Ecto neural progenitor cell (in vitro differentiated cells): Measurements from ENCODE around the gene EFHC2.
"Not testable (repeated sequence)": the region's sequence is repeated elsewhere in the genome, so short reads cannot be mapped to it uniquely, and the experiment has no call there.

Experiments used
- DNase-seq: peaks from one replicate; pipeline ENCODE4 v3.0.0-alpha.2; 2018; ENCODE audit warnings: low spot score

Gene EFHC2

GRCh38 chrX:44232081-44232480 is 111.4 kb downstream of the EFHC2 start:
- no peak for DNase-seq

DNA sequence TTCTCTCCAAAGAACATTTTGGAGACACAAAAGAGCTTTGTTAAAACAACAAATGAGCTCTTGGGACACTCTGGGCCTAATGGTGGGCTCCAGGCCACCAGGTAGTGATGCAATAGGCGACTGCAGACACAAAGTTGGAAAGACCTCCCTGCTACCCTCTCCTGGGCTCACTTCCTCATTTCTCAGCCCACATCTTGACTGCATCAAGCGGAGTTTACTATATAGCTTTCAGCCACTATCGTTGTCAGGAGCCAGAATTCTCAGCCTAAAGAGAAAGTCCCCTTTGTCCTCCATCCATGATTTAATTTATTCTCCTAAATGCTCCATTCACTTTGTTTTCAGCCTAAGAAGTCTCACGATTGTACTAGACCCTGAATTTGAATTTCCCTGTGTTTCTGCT is 114.9 kb downstream of the EFHC2 start:
- DNase-seq: no peak

GRCh38 chrX:44227991-44228390 is 115.5 kb downstream of the EFHC2 start:
- no peak for DNase-seq

GRCh38 chrX:44225667-44226066 is 117.8 kb downstream of the EFHC2 start:
- no peak for DNase-seq

- no peak for DNase-seq
Measured at GRCh38 chrX:44224760-44225159, 118.7 kb downstream of the EFHC2 start.

DNA sequence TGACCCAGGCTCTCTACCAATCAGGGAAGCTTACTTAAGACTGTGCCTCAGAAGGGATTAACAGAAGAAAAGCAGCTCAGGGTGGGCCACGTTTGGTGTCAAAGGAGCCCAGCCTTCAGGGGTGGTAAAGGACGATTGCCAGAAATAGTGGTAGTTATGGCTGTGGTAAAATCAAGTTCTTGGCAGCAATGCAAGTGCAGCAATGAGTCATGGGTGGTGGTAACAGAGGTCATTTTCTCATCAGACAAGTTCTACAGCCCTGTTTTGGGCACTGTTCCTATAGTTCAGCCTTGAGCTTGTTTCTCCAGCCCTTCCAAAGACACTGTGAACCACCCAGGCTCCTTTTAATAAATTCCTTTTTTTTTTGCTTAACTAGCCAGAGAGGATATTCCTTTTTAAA is 120.3 kb downstream of the EFHC2 start:
- no peak for DNase-seq

- no peak for DNase-seq
Measured at GRCh38 chrX:44218465-44218864, 125.0 kb downstream of the EFHC2 start.

- no peak for DNase-seq
Measured at GRCh38 chrX:44216171-44216570, 127.3 kb downstream of the EFHC2 start.

GRCh38 chrX:44203791-44204190 is 139.7 kb downstream of the EFHC2 start:
- no peak for DNase-seq

GRCh38 chrX:44202596-44202995 is 140.9 kb downstream of the EFHC2 start:
- DNase-seq: no peak

- DNase-seq: no peak
Measured at GRCh38 chrX:44189116-44189515, 154.4 kb downstream of the EFHC2 start.

DNA sequence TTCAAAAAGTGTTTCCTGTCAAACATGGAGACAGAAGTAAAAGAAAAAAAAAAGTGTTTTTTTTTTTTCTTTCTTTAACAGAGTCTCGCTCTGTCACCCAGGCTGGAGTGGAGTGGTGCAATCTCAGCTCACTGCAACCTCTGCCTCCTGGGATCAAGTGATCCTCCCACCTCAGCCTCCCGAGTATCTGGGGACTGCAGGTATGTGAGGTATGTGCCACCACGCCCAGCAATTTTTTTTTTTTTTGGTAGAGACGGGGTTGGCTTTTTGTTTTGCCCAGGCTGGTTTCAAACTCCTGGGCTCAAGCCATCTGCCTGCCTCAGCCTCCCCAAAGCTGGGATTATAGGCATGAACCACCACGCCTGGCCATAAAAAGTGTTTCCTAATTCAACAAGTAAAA is 155.6 kb downstream of the EFHC2 start:
- DNase-seq: not testable (repeated sequence)

DNA sequence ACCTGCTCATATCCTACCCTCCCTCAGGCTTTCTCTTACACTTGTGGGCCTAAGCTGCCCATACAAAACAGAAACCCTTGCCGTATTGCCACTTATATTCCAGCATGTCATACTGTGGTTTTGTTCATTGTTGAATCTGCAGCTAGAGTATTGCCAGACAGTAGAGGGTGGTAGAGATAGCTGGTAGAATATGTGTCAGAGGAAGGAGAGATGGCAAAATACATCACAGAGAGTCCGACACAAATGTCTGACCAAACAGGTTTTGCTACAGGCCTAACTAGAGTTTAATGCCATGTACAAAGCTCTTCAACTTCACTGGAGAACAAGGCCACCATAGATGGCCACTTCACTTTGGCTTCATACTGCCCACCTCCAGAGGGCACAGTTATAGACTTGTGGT is 160.1 kb downstream of the EFHC2 start:
- no peak for DNase-seq

GRCh38 chrX:44178274-44179053 is 165.0 kb downstream of the EFHC2 start:
- DNase-seq: no peak

GRCh38 chrX:44175455-44175854 is 168.0 kb downstream of the EFHC2 start:
- DNase-seq: no peak

GRCh38 chrX:44174061-44174460 is 169.4 kb downstream of the EFHC2 start:
- no peak for DNase-seq

DNA sequence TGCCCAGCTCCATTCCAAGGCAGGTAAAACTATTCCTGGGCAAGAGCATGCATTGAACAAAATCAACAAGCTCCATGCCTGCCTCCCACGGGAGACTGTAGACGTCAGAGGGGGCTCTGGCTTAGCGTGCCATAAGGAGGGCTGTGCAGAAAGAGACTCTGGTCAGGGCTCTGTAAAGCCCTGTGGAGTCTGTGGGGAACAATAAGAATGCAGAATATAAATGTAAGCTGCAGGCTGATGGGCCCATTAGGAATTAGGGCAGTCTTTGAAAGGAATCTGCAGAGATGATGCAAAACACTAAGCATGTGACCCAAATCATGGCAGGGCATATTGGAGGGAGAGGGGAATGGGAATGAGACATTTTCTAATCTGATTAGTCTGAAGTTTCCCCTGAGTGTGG is 170.3 kb downstream of the EFHC2 start:
- DNase-seq: no peak

- no peak for DNase-seq
Measured at GRCh38 chrX:44167116-44167515, 176.4 kb downstream of the EFHC2 start.

DNA sequence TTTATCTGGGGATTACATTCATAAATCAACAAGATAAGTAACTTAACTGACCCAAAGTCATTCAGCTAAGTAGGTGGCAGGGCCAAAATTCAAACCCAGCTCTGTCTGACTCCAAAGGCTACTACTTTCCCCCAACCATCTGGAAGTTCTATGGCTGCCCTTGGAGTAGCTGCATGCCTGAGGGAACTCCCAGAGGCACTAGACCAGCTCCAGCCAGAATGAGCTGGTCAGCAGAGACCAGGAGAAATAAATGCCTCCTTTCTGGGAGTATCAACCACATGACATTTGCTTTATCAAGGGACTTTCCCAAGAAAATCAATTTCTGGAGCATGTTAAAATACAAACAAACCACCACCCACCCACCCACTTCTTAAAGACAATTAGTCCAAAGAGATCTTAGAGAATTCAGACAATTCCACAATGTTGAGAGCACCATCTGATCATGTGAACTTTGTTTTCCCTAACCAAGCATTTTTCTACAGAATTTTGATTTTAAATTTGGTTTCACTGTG is 180.5 kb downstream of the EFHC2 start:
- DNase-seq: no peak

DNA sequence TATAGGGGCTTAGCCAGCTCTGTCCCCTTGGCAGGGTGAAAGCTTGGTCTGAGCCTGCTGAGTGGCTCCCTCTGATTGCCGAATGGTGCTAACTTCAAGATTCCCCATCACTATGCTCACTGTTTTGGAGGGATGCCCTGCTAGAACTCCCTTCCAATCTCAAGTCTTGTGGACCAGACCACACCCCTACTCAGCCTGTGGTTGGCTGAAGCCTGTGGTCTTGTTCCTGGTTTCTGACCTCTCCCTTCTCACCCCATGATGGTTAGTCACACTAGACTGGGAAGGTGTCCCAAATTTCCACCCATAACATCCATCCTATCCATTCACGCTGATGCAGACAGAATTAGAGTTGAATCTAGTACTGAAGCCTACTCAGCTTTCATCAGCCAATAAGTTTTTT is 185.6 kb downstream of the EFHC2 start:
- DNase-seq: no peak

- DNase-seq: no peak
Measured at GRCh38 chrX:44157283-44157682, 186.2 kb downstream of the EFHC2 start.

DNA sequence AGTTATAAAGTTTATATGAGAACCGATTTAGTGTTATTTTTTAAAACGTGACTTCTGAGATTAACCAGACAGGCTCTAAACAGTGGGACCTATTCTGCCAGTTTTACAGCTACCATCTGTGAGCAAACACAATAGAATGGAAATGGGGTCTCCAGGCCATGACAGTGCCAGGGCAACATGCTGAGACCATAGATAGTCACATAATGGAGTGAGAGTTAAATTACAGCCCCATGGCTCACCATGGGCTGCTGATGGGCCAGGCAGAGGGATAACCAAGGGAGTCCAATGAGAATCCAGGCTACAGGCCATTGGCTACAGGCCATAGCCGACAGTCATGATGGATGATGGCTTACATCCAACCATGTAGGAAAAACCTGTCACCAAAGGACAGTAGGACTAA is 186.7 kb downstream of the EFHC2 start:
- no peak for DNase-seq

- no peak for DNase-seq
Measured at GRCh38 chrX:44155126-44155525, 188.3 kb downstream of the EFHC2 start.

GRCh38 chrX:44152852-44153251 is 190.6 kb downstream of the EFHC2 start:
- DNase-seq: no peak
